Measurements from ENCODE around the gene SEMA5B.

The SEMA5B gene

DNA sequence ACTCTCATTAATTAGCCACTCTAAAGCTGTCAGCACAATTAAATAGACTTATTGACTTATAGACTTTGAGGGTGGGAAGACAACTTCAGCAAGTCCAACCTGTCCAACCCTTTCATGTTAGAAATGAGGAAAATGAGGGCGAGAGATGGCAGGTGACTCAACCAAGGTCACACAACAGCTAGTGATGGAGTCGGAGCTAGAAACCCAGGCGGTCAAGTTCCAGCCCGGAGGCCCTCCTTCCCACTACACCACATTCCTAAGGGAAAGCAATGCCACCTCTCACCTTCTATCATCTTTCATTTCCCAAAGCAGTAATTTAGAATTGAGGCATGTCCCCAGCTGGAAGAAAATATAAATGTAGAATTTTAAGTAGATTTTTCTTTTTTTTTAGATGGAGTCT, 28.7 kb downstream of the SEMA5B start:
- H3K4me3 ChIP-seq (ENCODE audit: low read depth, low read length) = no peak overlapping the region
- TF ChIP-seq, protein P1, sequence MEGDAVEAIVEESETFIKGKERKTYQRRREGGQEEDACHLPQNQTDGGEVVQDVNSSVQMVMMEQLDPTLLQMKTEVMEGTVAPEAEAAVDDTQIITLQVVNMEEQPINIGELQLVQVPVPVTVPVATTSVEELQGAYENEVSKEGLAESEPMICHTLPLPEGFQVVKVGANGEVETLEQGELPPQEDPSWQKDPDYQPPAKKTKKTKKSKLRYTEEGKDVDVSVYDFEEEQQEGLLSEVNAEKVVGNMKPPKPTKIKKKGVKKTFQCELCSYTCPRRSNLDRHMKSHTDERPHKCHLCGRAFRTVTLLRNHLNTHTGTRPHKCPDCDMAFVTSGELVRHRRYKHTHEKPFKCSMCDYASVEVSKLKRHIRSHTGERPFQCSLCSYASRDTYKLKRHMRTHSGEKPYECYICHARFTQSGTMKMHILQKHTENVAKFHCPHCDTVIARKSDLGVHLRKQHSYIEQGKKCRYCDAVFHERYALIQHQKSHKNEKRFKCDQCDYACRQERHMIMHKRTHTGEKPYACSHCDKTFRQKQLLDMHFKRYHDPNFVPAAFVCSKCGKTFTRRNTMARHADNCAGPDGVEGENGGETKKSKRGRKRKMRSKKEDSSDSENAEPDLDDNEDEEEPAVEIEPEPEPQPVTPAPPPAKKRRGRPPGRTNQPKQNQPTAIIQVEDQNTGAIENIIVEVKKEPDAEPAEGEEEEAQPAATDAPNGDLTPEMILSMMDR (conservative IDR thresholded peaks at IDR 0.05; ENCODE audit: low read depth, low read length) = no peak
- no peak for DNase-seq (ENCODE audit: low read depth)

DNA sequence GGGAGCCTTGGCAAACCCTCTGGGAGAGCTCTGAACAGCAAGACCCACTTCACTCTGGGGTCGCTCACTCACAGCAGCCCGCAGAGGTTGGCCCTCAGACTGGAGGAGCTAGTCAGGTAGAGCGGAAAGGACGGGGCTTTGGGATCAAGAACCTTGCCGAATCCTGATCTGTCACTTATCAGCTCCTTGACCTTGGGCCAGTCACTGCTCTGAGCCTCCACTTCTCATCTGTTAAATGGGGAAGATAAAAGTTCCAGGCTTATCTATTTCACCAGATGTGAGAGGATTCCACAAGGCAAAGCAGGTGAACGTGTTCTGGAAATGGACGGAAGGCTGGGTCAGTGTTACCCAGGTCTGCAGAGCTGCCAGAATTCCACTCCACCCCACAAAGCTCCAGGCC, 29.4 kb downstream of the SEMA5B start:
- TF ChIP-seq, protein P1 (conservative IDR thresholded peaks at IDR 0.05; ENCODE audit: low read depth, low read length) = no peak
- no peak overlapping the region for H3K4me3 ChIP-seq (ENCODE audit: low read depth, low read length)
- DNase-seq (ENCODE audit: low read depth) = no peak

DNA sequence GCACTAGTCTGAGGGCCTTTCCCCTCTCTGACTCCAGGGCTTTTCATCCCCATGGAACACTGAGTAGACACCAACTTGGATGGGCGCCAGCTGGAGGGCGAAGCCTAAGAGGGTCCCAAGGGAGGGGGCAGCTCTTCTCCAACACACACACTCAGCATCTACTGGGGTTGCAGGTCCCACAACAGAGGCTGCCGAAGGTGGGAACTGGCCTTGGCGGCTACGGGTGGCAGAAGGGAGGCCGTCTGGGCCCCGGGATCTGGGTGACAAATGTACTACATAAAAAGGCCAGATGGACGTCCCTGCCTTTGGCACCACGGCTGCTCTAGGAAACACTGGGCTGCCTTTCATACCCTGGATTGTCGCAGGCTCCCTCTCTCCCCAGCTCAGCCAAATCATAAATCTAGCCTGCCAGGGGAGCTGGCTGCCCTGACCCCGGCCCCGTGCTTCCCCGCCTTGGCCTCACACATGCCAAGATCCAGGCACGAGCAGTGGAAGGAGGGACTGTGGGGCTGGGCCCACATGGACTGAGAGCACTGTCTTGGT, 31.5 kb downstream of the SEMA5B start:
- TF ChIP-seq, protein P1 (conservative IDR thresholded peaks at IDR 0.05; ENCODE audit: low read depth, low read length) = no peak
- DNase-seq (ENCODE audit: low read depth) = no peak
- no peak overlapping the region for H3K4me3 ChIP-seq (ENCODE audit: low read depth, low read length)

DNA sequence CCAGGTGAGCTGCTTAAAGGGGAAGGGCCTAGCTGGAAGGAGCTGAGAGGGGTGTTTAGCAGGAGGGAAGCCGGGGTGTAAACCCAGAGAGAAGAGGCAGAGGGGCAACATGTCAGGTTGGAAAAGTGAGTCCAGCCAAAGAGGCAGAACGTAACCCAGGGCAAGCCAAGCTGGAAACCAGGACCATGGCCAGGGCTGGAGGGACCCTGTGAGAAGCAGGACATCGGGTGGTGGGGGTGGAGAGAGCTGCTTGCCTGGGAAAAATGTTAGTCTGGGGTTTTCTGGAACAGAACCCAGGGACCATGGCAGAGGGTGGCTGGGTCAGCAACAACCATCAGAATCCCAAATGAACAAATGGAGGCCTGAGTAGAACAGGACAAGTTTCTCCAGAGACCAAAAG, 32.6 kb downstream of the SEMA5B start:
- TF ChIP-seq, protein P1 (conservative IDR thresholded peaks at IDR 0.05; ENCODE audit: low read depth, low read length) = no peak
- H3K4me3 ChIP-seq (ENCODE audit: low read depth, low read length) = no peak overlapping the region
- no peak for DNase-seq (ENCODE audit: low read depth)

DNA sequence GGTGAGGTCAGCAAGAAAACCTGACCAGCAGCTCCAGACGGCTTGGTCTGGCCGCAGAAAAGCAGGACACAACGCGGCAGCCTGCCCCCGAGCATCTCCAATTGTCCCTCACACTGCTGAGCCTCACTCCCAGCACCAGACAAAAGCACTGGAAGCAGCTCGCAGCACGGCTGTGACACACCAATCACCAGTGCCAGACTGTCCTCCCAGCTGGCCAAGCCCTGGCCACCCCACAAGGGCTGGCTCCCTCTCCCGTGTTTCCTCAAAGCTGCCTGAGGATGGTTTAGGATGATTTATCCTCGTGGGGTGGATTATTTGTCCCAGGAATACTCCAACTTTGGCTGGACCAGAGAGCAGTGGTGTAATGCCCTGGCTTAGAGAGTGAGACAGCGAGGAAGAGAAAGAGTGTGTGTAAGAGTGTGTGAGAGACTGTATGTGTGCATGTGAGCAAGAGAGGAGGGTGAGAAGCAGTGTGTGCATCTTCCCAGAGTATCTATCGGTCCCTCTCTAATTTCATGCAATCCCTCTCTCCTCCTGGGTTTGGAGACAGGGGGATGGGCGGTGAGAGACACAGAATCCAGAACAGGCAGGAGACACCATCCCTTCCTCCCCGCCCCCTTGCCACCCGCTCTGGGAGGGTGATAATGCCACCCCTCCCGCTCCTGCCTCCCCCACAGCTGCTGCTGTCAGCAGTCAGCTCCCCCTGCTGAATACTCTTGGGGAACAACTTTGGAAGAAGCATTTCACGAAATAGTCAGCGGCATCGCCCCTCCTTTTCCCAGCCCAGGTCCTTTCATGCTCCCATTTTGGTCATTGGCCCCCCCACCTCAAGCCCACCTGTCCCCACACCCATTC, 34.2 kb downstream of the SEMA5B start:
- TF ChIP-seq, protein P1 (conservative IDR thresholded peaks at IDR 0.05; ENCODE audit: low read depth, low read length) = no peak
- H3K4me3 ChIP-seq (ENCODE audit: low read depth, low read length) = no peak overlapping the region
- DNase-seq (ENCODE audit: low read depth) = no peak

DNA sequence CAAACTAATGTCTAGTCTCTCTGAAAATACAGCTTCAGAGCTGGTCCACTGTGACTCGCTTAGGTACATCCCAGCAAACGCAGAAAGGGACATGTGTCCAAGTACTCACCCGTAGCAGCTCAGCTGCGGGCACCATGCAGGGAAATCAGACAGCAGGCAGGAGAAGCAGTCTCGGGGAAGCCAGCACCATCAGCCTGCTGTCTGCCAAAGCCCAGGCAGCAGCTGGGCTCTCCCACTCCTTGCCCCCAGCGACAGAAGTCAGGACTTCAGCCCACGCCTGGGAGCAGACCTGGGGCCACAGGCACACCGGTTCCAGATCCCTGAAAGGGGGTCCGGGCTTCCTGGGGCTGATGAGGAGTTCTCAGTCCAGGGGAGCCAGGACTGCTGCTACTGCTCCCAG, 34.9 kb downstream of the SEMA5B start:
- TF ChIP-seq, protein P1 (conservative IDR thresholded peaks at IDR 0.05; ENCODE audit: low read depth, low read length) = no peak
- DNase-seq (ENCODE audit: low read depth) = no peak
- H3K4me3 ChIP-seq (ENCODE audit: low read depth, low read length) = no peak overlapping the region

DNA sequence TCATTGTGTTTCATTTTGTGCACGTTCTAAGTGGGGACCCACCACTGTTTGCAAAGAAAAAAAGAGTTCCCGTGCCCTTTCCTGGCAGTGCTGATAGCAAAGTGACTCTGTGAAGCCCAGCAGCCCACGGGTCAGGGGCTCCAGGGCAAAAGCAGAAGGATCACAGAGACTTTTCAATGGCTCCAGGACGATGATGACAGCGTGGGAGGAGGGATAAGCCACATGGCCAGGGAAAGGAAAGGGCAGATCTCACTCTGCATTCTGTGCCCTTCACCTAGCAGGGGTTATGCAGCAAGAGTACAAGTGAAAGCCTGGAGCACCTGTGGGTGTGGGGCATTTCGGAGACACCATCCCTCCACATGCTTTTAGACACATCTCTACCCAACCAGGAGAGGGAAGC, 35.4 kb downstream of the SEMA5B start:
- TF ChIP-seq, protein P1 (conservative IDR thresholded peaks at IDR 0.05; ENCODE audit: low read depth, low read length) = no peak
- H3K4me3 ChIP-seq (ENCODE audit: low read depth, low read length) = no peak overlapping the region
- no peak for DNase-seq (ENCODE audit: low read depth)

All from choroid plexus epithelial cell (primary cell).